GM19438 (cell line): ENCODE measurements around the gene HNF4A.

Experiments used
- ATAC-seq: cut with Tn5 transposase; IDR thresholded peaks from one replicate; pipeline ENCODE4 v1.9.1; 2021; ENCODE audit warnings: low read depth; ENCODE audit not compliant: unreplicated experiment

The HNF4A gene

DNA sequence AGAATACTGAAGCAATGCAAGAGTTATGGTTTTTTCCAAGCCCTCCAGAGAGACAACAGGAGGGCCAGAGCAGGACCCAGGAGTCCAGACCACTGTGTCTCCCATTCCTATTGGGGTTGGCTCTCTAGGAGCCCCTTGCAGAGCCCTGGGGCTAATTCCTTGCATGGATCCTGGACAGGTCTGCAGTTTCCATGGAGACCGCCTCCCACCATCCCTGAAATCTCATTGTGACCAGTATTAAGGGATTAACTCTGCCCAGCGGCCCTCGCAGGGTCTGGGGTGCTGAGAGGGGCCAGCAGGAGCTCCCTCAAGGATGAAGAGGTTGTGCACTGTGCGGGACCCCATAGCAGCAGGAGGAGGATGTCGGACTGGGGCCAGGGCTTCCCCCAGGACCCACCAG is 34.8 kb downstream of the HNF4A start:
- ATAC-seq: no peak

DNA sequence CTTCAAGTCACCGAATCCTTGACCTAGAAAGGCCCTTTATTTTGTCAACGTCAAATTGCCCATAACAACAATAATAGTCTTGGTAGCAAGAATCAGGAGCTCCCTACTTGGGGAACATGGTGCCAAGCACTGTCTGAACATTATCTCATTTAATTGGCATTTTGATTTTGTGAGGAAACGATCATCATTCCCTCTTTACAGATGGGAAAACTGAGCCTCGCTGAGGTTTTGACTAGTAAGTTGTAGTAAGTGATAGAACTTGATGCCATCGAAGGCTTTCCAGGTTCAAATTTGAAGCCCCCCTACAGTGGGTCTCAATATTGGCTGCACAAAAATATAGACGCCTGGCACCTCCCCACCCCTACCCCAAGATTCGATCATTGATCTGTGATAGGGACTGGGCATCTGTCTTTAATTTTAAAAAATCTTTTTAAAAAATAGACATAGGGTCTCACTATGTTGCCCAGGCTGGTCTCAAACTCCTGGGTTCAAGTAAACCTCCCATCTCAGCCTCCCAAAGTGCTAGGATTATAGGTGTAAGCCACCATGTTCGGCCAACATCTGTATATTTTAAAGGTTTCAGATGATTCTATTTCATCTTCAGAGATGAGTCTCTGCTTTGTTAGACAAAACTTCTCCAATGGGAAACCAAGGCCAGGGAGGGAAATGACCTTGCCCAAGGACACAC is 36.7 kb downstream of the HNF4A start:
- no peak for ATAC-seq

DNA sequence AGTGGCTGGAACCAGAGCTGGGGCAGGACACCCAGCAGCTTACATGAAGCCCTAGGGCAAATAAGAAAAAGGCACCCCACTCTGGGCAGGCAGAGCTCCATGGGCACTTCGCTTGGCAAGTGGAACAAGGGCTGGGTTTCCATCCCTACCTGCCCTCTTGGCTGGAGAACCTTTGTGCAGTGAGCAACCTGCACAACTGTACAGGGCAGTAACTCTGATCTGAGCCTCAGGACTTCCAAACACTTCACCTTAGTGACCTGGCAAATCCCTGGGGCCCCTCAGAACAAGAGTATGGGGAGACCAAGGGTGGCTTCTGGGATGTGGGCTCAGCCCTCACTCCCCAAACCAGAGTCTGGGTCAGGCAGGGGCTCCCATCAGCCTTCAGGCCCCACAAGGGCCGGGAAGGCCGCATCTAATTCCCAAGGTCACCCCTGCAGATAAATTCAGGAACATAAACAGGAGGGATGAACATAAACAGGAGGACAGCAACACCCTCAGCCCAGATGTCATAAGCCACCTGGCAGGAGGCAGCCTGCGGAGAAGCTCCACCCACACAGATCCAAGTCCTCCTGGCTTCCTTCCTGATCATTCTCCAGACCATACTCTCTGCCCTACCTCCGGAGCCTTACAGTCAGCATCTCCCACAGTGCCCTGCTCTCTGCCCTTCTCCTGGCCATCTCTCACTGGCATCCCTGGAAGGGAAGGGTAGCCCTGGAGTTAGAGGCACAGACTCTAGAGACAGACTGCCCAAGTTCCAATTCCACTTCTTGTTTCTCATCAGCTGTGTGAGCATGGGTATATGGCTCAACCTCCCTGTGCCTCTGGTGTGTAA is 37.5 kb downstream of the HNF4A start:
- no peak for ATAC-seq

DNA sequence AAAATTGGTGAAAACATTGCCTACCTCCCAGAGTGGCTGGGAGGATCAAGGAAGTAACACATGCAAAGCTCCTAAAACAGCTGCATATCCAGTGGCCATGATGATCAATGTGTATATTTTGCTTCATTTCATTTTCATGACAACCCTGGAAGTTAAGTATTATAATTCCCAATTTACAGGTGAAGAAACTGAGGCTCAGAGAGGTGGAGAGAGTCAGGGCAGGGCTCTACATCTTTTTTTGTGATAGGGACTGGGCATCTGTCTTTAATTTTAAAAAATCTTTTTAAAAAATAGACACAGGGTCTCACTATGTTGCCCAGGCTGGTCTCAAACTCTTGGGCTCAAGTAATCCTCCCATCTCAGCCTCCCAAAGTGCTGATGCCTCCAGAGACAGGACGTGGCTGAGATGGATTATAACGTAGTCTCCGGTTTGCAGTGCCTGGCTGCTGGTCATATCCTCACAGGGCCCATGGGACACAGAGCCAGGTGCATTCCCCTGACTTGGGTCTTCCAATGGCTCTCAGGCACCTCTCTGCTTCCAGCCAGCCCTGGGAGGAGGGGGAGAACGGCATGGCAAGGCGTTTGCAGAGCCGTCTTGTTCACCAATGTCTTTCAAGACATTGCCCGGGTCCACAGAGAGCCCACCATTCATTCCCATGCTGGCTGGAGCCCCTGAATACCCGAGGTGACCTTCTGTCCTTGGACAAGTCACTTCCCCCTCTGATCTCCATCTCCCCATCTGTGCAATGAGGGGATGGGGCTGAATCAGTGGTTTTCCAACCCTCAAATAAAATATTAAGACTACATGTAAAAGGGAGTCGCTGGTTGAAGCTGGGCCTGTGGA is 38.3 kb downstream of the HNF4A start:
- no peak for ATAC-seq

DNA sequence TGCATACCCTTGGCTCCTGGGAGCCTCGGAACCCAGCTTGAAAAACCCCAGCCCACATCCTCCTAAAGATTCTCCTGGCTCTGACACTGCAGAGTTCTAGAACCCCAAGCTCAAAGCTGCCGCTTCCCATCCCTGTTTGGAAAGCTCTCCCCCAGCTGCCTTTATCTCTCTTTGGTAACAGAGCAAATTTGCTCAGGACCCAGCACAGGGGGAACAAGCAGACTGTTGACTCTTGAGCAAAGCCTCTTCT is 38.9 kb downstream of the HNF4A start:
- no peak for ATAC-seq

DNA sequence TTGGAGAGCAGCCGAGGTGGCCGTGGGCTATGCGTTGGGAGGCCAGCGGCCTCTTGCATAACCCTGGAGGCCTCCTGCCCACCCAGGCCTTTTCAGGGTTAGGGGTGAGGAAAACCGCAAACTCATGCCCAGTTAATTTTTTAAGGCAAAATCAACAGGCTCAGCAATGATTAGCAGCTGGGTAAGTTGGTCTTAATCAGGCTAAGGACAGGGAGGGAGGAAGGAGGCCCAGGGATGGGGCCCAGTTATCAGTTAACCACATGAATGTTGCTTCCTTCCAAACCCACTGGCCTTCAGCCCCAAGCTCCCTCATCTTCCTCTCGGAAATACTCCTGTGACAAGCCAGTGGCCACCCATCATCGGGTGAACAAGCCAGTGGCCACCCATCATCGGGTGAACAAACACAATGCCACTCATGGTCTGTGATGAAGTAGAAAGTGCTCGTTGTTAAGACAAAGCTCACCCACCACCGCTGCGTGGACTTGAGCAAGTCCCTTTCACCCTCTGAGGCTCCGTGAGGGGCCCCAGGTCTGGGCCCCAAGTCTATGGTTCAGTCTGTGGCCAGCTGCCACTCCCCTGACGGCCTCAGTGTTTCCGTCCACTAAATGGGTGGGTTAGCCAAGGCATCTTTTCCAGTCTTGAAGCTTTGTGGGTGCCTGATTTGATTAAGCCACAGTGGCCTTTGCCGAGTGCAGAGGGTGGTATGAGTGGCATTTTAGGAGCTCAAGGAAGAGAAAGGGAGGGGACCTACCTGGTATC is 39.4 kb downstream of the HNF4A start:
- ATAC-seq: no peak

DNA sequence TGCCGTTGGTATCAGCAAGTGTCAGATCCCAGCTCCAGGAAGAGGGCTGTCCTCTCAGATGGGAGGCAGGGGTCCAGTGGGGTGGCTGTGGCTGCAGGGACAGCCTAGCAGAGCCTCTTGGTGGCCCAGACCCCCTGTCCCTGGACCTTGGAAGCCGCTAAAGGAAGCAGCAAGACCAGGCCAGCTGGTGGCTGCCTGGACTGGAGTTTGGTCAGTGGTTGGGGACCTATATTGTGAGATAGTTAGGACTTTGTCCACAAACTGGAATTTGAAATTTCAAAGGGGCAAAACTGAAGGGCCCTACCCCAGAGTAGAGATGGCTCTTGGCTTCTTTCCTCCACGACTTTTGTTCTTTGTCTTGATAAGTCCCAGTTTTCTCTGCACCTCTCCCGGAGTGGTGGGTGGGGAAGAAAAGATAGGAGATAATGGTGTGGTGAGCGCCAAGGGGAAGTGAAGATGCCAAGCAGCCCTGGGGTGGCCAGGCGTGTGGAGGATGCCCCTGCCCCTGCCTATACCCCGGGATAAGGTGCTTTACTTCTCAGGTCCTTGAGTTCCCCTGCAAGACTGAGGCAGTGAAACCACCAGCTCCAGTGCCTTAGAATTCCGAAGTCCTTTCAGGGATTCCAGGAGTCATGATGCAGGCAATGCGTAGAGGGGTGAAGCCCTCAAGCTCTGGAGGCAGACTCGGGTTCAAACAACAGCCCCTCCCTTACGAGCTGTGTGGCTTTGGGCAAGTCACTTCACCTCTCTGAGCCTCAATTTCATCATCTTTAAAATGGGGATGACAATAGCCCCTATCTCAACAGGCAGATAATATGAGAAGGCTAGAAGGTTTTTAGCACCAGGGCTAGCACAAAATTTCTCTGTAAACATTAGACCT is 40.2 kb downstream of the HNF4A start:
- ATAC-seq: no peak

DNA sequence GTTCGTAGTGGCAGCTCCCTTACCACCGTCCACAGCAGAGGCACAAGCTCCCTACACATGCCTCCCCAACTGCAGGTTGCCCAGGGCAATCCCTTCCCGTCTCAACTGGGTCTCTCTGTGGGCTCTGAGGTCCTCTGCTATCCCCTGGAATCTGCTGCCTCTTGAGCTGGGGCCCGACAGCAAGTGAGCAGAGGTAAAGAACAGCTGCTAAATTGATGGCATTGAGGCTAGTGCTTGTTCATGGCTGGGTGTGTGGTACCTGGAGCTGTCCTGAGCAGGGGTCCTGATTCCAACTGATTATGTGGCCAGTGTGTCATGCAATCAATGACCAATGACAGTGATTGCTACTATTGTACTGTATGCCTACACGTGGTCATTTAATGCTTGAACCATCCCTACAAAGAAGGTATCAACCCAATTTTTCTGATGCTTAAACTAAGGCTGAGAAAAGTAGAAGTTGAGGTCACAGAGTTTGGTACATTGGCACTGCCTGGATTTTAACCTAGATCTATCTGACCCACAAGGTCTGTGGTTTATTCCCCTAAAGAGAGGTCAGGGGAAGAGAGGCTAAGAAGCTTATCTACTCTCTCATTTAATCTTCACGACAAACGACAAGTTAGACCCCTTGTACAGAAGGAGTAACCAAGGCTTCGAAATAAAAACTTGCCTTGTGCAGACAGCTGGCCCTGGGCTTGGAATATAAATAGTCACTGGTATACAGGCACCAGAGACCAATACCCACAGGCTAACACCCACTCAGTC is 41.1 kb downstream of the HNF4A start:
- no peak for ATAC-seq

DNA sequence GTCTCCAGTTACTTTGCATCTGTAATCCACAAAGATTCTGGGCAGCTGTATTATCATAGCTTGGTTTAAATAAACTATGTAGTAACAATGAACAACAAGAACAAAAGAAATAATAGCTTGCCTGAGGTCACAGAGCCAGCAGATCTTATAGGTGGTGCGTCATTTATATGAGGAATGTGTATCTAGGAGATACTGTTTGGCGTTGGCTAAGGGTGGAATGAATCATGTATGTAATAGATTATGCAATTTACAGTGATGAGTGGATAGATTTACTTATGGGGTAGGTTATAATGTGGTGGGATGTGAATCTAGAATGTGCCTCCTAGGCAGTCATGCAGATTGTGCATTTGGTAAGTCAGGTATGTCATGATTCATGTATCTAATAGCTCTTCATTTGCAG is 42.8 kb downstream of the HNF4A start:
- no peak for ATAC-seq

DNA sequence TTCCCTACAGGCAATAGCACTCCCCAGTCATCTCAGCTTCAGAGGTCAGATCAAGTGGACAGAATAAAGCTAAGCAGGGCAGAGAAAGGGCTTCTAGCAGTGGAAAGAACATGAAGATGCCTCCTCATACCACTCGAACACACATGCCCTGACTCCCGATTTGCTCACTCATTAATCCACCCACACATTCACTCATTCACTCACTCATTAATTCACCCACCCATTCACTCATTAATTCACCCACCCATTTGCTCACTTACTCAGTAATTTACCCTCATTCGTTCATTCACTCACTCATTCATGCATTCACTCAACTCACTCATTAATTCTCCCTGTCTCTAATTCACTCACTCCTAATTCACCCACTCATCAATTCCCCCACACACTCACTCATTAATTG is 43.9 kb downstream of the HNF4A start:
- no peak for ATAC-seq

DNA sequence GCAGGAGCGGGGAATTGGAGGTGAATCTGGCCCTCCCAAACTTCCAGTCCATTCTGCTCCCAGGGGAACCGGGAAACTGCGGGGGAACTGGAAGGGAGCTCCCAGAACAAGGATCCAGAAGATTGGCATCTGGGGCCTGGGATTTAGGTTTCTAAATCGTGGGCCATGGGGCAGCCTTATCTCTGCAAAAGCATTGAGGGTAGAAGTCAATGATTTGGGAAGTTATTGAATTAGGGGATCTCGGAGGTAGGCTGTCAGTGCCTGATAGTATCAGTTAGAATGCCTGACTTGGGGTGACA is 45.1 kb downstream of the HNF4A start:
- ATAC-seq: no peak

DNA sequence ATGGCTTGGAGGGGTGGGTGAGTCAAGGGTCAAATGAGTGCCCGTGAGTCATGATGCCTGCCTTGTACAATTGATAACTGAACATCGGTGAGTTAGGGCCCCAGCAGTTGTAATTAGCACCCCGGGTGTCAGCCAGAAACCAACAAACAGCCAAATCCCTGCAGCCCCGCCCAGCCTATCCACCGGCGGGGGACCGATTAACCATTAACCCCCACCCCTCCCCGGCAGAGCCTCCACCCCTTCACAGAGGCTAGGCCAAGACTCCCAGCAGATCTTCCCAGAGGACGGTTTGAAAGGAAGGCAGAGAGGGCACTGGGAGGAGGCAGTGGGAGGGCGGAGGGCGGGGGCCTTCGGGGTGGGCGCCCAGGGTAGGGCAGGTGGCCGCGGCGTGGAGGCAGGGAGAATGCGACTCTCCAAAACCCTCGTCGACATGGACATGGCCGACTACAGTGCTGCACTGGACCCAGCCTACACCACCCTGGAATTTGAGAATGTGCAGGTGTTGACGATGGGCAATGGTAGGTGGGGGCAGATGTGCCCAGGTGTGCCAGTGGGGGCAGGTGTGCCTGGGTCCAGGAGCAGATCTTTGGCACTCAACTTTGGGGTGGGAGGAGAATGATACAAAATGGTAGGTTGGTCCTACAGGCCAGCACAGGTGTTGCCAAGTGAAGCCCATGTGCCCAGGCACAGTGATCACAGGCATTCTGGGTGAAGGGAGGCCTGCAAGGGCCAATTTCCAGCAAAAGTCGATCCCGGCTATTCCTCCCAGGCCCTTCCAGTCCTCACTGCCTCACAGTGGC is 45.7 kb downstream of the HNF4A start:
- ATAC-seq: no peak

DNA sequence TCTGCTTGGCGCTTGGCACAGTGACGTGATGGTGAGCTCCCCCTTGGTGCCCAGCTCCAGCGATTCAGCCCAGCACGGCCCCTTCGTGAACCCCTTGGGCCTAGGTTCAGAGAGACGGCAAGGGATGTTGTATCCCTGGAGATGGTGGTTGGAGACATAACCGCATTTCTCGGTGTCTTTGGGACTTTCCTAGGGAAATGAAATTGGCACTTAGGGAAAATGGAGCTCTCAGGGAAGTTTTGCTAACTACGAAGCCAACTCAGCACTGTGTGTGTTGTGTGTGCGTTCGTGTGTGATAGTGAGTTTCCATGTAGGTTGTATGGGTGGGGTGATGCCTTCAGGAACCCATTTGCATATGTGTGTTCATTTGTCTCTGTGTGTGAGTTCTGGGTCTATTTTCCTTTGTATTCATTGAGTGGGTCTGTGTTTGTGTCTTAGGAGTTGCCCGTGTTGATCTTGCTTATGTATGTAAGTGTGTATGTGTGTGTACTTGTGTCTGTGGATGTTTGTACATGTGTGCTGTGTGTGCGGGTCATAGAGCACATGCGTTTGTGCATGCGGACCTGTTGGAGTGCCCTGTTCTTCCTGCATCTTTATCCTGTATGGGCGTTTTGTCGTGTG is 46.4 kb downstream of the HNF4A start:
- no peak for ATAC-seq

DNA sequence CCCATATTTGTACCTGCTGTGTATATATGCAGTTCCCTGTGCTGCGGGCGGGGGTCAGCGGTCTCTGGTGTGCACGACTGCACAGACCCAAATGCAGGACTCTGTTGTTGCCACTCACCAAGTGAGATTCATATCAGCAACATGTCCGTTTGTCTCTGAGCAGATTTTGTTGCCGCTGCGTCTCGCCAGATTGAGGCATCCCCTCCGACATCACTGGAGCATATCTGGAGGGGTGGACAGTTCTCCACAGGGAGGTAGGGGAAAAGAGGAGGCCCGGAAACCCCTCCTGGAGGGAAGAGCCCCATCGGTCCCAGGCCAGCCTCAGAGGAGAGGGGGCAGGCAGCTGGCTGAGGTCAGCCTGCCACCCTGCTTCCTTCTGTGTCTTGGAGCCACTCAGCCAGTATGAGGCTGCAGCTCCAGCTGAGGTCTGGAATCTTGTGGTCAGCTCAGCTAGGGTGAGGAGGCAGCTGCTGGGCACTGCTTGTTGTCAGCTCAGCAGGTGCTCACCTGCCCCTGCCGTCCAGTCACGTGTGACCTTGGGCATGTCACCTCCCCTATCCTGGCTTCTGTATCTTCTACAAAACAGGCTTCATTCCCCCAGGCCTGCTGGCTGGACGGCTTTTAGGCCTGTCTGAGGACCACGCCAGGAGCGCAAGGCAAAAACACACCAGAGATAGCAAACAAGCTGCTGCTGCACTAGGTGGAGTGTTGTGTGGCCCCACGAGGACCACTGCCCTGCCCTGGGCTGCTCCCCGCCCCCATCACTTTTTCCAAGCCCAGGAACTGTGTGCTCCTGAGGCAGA is 47.1 kb downstream of the HNF4A start:
- no peak for ATAC-seq

DNA sequence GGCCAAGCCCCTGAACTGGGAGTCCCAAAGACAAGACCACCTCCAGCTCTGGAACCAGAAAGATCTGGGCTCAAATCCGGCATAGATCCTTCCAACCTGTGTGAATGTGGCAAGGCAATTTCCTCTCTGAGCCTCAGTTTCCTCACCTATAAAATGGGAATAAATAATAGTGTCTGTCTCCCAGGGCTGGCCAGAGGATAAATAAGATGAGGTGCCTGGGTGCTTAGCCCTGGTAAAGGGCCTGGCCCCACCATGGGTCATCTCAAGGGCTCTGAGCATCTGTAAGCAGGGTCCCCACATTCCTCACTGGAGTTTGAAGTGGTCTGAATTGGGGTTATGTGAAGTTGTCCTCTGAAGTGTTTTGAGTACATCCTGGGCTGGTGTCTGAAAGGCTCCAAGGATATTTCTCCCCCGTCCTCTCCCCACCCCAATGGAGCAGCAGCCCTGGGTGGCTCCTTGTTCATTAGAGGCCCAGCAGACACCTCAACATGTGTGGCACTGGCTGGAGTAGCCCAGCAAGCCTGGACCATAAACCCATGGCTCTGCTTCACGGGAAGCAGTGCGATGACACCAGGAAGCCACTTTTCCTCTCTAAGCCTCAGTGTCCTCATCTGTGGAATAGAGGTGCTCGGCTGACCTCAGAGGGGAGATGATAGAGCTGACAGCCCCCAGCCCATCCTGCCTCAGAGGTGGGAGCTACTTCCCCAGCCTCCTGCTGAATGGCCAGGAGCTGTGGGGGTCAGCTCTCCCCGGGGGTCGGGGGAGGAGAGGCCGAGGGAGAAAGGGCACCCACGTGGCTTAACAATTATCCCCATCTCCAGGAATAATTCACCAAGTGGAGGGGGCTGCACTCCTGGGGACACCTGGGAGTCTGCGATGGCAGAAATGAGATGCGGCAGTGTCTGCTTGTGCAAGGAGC is 48.0 kb downstream of the HNF4A start:
- ATAC-seq: no peak
